ENCODE measurements around the gene RRP7A. TPM values are rescaled to one million over a fixed set of nuclear protein-coding genes. Genes with fewer than 3 reads are reported as not detected.

The RRP7A gene
- total RNA-seq, 1 experiment from 2014 or later, result 72.2 TPM

GRCh38 chr22:42493393-42493792 lies 26.2 kb downstream of the RRP7A start:
- Histone ChIP-seq H3K4me3 (ENCODE audit: low read depth, low read length) (no peak overlapping the region), H3K27me3 (replicated peaks; ENCODE audit: control insufficient read depth, insufficient read depth, low read length) (no peaks in the 10 kb centered on the region), H3K4me1 (peaks cover 4% of the 10 kb centered on the region), H3K9me3 (no peaks in the 10 kb centered on the region), H3K36me3 (ENCODE audit: control insufficient read depth, insufficient read depth, low read length) (no peaks in the 10 kb centered on the region)
- Mint-ChIP-seq H3K4me1 (ENCODE audit: low read depth, unreplicated experiment) (peaks cover 5% of the 10 kb centered on the region), H3K27ac (ENCODE audit: unreplicated experiment) (no peak overlapping the region), H3K27me3 (ENCODE audit: insufficient read depth, unreplicated experiment) (no peaks in the 10 kb centered on the region), H3K36me3 (ENCODE audit: insufficient read depth, unreplicated experiment) (no peaks in the 10 kb centered on the region), H3K4me3 (ENCODE audit: unreplicated experiment) (no peak overlapping the region), H3K9me3 (ENCODE audit: unreplicated experiment) (no peaks in the 10 kb centered on the region)
- ChIA-PET POLR2A (no interaction called here), CTCF (no interaction called here)
- TF ChIP-seq CTCF (IDR thresholded peaks at IDR 0.05; ENCODE audit: insufficient read depth in 1 of 2, low read depth in 1 of 2, low read length in 1 of 2, severe bottlenecking in 1 of 2, unreplicated experiment in 1 of 2), result no peak
- DNase-seq, result no peak
- intact Hi-C loops (cut with micrococcal nuclease; ENCODE audit: unreplicated experiment), result no loop called here
- BruUV-seq (replicated peaks), result no TSS peak

GRCh38 chr22:42492323-42492690 lies 27.3 kb downstream of the RRP7A start:
- ChIA-PET CTCF (no interaction called here), POLR2A (no interaction called here)
- Mint-ChIP-seq H3K4me3 (ENCODE audit: unreplicated experiment) (no peak overlapping the region), H3K27ac (ENCODE audit: unreplicated experiment) (no peak overlapping the region), H3K36me3 (ENCODE audit: insufficient read depth, unreplicated experiment) (no peaks in the 10 kb centered on the region), H3K4me1 (ENCODE audit: low read depth, unreplicated experiment) (no peaks in the 10 kb centered on the region), H3K9me3 (ENCODE audit: unreplicated experiment) (no peaks in the 10 kb centered on the region), H3K27me3 (ENCODE audit: insufficient read depth, unreplicated experiment) (no peaks in the 10 kb centered on the region)
- H3K9me3 ChIP-seq, result no peaks in the 10 kb centered on the region
- no peak overlapping the region for H3K4me3 ChIP-seq (ENCODE audit: low read depth, low read length)
- H3K36me3 ChIP-seq (ENCODE audit: control insufficient read depth, insufficient read depth, low read length), result no peaks in the 10 kb centered on the region
- H3K4me1 ChIP-seq, result no peaks in the 10 kb centered on the region
- no peaks in the 10 kb centered on the region for H3K27me3 ChIP-seq (replicated peaks; ENCODE audit: control insufficient read depth, insufficient read depth, low read length)
- no peak for TF ChIP-seq CTCF (IDR thresholded peaks at IDR 0.05; ENCODE audit: insufficient read depth in 1 of 2, low read depth in 1 of 2, low read length in 1 of 2, severe bottlenecking in 1 of 2, unreplicated experiment in 1 of 2)
- DNase-seq, result no peak
- BruUV-seq (replicated peaks), result no TSS peak
- intact Hi-C loops (cut with micrococcal nuclease; ENCODE audit: unreplicated experiment), result no loop called here

GRCh38 chr22:42490243-42490832 lies 29.3 kb downstream of the RRP7A start:
- no peak for DNase-seq
- no peak overlapping the region for H3K4me3 Mint-ChIP-seq (ENCODE audit: unreplicated experiment)
- Histone ChIP-seq H3K4me1 (no peaks in the 10 kb centered on the region), H3K27me3 (replicated peaks; ENCODE audit: control insufficient read depth, insufficient read depth, low read length) (no peaks in the 10 kb centered on the region), H3K4me3 (ENCODE audit: low read depth, low read length) (no peak overlapping the region), H3K36me3 (ENCODE audit: control insufficient read depth, insufficient read depth, low read length) (no peaks in the 10 kb centered on the region), H3K9me3 (no peaks in the 10 kb centered on the region)
- CTCF ChIA-PET, result no interaction called here
- POLR2A ChIA-PET, result no interaction called here
- H3K4me1 Mint-ChIP-seq (ENCODE audit: low read depth, unreplicated experiment), result no peaks in the 10 kb centered on the region
- H3K9me3 Mint-ChIP-seq (ENCODE audit: unreplicated experiment), result no peaks in the 10 kb centered on the region
- intact Hi-C loops (cut with micrococcal nuclease; ENCODE audit: unreplicated experiment), result no loop called here
- BruUV-seq (replicated peaks), result no TSS peak
- no peak overlapping the region for H3K27ac Mint-ChIP-seq (ENCODE audit: unreplicated experiment)
- no peaks in the 10 kb centered on the region for H3K27me3 Mint-ChIP-seq (ENCODE audit: insufficient read depth, unreplicated experiment)
- no peak for TF ChIP-seq CTCF (IDR thresholded peaks at IDR 0.05; ENCODE audit: insufficient read depth in 1 of 2, low read depth in 1 of 2, low read length in 1 of 2, severe bottlenecking in 1 of 2, unreplicated experiment in 1 of 2)
- no peaks in the 10 kb centered on the region for H3K36me3 Mint-ChIP-seq (ENCODE audit: insufficient read depth, unreplicated experiment)

Data from Caco-2 (cell line).